ENCODE results near the gene ZNF264.

ZNF264 gene

GRCh38 chr19:57245959-57246358, 54.7 kb downstream of the ZNF264 start:
- no peak for DNase-seq

GRCh38 chr19:57248646-57249045, 57.3 kb downstream of the ZNF264 start:
- DNase-seq, result no peak

DNA sequence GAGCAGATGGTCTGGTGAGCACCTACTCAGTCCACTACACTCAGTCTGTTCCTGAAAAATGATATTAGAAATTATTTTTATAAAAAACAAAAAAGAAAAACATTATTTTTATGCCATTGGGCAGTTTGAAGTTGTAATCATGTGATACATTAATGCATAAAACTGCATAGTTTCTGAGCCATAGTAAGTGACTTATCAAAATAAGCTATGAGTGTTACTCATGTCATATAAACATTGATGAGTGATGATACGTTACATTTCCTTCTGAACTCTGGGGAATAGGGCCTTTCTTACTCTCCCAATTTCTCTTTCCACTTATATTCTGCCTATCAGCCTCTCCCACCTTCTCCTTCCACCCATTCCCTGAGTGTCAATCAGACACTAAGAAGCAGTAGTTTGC, 58.0 kb downstream of the ZNF264 start:
- no peak for DNase-seq

DNA sequence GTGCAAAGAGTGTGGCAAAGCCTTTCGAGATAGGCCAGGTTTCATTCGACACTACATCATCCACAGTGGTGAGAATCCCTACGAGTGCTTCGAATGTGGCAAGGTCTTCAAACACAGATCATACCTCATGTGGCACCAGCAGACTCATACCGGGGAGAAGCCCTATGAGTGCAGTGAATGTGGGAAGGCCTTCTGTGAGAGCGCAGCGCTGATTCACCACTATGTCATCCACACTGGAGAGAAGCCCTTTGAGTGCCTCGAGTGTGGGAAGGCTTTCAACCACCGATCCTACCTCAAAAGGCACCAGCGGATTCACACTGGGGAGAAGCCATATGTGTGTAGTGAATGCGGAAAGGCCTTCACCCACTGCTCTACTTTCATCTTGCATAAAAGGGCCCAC, 62.5 kb downstream of the ZNF264 start:
- DNase-seq, result peak; percentile 25 to 38

DNA sequence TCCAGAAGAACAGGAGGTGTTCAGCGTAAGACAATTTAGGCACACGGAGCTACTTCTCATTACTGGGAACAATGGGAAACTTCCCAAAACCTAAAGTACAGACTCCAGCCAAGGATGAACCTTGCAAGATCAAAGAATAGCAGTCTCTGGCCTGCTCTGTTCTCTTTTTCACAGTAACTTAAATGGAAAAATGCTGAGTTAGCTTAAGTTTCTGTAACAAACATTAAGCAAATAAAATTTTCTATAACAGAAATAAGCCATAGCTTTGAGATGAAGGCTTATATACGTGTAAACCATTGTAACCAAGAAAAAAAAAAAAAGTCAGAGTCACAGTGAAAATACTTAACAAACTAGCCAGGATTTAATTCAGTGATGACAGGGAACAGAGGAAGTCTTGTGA, 70.7 kb downstream of the ZNF264 start:
- DNase-seq, result no peak

- no peak for DNase-seq
These were observed 72.0 kb downstream of the ZNF264 start for GRCh38 chr19:57263244-57263741.

DNA sequence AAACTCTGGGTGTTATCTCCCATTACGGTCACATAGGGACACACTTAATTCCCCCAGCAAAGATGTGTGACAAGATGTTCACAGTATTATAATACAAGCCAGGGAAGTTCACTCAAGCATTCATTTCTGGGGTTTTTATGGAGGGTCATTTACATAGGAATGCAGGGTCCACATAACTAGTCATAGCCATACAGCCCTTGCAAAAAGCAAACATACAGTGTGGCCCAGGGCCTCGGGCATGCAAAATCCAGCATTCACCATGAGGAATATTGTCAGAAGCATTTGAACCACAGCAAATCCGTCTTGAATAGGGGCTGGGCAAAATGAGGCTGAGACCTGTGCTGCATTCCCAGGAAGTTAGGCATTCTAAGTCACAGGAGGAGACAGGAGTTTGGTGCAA, 76.0 kb downstream of the ZNF264 start:
- DNase-seq, result no peak

- DNase-seq, result no peak
These were observed 78.4 kb downstream of the ZNF264 start for GRCh38 chr19:57269515-57270250.

DNA sequence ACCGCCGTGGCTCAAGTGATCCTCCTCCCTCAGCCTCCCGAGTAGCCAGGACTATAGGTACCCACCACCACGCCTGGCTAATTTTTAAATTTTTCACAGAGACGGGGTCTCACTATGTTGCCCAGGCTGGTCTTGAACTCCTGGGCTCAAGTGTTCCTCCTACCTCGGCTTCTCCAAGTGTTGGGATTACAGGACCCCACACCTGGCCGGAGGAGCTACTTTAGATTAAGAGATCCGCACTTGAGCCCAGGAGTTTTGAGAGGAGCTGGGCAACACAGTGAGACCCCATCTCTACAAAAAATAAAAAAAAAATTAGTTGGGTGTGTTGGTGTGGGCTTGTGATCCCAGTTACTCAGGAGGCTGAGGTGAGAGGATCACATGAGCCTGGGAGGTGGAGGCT, 80.0 kb downstream of the ZNF264 start:
- no peak for DNase-seq

Measured in activated CD4-positive, alpha-beta T cell treated with anti-CD3 and anti-CD28 coated beads, Interleukin-2, amount 50 U/mL, for 48 hours (primary cell).